GM12892 (cell line): ENCODE results near the gene RAPGEF5.

Experiments
- POLR2A ChIP-seq: IDR thresholded peaks from 2 replicates; pipeline ENCODE4 v1.6.1; 2011; ENCODE audit warnings: low read depth, low read length, control low read depth
- POLR2AphosphoS5 ChIP-seq: IDR thresholded peaks from 2 replicates; pipeline ENCODE4 v1.6.1; 2011; ENCODE audit warnings: low read depth, low read length, control low read depth

GRCh38 chr7:22129819-22130580 is 227.0 kb downstream of the RAPGEF5 start:
- no peak for TF ChIP-seq POLR2AphosphoS5
- no peak for TF ChIP-seq POLR2A
